ENCODE results near the gene STEAP1.
A peak's percentile ranks its signal among the peaks of the same experiment; 100 is the strongest.
"Not testable (repeated sequence)": the region's sequence is repeated elsewhere in the genome, so short reads cannot be mapped to it uniquely, and the experiment has no call there.

The STEAP1 gene

DNA sequence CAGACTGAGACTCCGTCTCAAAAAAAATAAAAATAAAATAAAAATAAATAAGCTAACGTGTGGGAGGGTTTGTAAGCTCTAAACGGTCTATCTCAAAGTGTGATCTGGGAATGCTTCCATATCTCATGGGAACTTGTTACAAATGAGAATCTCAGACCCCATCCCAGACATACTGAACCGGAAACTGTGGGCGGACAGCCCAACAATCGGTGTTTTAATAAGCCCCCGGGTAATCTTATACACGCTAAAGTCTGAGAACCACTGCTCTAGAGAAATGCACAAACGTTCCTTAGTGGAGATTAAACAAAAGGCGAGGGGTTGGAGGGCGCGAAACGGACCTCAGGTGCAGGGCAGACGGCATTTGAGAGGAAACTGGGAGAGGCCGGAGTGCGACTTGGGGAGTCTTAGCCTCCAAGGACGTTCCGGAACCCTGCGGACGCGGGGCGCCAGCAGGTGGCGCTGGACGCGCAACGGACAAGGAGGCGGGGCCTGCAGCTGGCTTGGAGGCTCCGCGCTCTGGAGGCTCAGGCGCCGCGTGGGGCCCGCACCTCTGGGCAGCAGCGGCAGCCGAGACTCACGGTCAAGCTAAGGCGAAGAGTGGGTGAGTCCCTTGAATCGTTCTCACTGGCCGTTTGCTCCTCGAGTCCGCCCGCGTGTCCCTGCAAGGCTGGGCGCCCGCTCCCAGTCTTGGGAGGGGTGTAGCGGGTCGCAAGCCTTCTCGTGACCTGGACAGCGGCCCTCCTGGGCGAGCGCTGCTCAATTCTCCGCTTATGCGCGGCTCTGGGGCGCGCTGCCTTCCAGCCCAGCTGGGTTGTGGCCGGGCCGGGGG is at the start of gene STEAP1:
TSS of gene STEAP1 (plus strand) at position 527 of the 829 bp plus-strand sequence. CDS start 5,320 bp downstream, outside the sequence.
- peak; percentile 87 for DNase-seq

DNA sequence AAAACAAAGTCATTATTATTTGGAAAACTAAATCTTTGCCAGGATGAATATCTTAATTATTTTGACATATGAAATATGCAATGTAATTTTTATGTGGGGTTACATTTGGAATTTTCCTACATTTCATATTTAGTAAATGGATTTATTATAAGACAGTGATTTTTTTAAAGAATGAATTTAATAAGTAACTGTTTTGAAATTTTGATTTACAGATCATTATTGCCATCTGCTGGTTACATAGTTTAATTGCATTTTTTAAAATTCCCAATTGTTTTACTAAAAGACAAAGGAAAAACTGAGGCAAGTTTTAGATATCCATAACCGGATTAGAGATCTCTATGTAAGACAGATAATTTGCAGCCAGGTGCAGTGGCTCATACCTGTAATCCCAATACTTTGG is 39.3 kb upstream of the STEAP1 start:
- not testable (repeated sequence) for DNase-seq

DNA sequence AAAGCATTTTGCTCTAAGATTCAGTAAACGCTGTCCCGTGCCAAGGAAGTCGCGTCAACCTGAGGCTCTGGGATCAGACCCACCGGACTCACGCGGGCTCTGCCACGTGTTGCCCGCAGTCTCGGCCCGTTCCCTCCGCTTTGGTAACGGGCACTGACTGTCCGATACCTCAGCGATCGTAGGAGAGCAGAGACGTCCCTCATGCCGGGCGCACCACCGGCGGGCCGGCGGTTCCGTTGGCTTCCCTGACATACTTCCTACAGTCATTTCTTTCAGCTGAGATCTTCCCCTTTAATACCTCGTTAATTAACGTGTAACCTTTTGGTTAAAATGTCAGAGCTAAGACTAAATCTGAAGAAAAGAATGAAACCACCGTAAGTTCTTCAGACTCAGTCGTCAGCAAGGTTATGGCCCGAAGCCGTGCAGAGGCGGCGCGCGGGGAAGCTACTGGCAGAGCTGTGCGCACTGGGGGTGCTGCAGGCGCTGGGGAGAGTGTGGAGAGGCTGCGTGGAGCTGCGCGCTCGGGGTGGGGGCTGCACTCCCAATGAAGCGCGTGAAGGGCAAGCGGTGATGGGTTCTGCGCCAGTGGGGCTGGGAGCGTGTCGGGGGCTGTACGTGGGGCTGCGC is 35.6 kb upstream of the STEAP1 start:
- peak; percentile 3 for DNase-seq

DNA sequence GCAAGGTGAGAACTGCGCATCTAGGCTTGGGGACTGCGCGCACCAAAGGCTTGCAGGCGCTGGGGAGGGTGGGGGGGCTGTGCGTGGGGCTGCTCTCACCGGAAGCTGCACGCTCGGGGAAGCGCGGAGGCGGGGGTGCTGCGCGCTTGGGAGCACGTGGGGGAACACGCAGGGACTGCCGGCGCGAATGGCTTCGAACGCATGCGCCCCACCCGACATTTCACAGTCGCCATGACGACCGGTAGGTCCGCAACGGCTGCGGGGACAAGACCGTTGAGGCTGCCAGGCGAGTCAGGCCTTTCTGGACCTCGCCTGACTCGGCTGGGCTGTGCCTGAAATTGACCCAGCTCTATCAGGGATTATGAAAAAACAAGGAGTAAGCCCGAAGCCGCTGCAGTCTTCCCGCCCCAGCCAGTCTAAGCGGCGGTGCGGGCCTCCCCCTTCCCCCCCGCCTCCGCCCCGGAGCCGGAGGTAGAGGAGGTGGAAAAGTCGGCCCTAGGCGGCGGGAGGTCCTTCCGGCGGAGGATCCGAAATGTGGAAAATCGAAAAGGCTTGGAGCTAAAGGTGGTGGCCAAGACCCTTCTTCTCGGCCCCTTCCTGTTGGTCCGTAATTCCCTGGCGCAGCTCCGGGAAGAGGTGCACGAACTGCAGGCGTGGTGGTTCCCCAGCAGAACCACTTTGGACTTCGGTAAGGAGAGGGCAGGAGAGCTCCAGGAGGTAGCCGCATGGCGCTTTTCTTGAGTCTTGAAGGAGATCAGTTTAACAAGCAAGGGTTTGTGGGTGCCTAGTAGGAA is 34.9 kb upstream of the STEAP1 start:
- no peak for DNase-seq

DNA sequence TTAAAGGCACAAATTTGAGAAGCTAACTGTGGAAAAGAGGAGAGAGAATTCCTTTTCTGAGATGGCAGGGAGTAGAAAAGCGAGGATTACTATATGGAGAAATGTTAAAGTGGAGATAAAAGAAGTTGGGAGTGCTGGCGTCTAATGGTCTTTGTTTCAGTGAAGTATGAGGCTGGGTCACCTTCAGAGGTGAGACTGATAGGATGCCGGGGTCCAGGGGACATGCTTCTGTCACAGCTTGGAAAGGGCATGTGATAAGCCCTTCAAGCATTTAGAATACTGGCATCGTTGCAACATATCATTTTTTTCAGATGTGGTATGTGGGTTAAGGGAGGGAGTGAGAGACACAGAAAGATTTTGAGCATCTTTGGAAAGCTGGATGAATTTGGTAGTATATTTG is 34.1 kb upstream of the STEAP1 start:
- not testable (repeated sequence) for DNase-seq

DNA sequence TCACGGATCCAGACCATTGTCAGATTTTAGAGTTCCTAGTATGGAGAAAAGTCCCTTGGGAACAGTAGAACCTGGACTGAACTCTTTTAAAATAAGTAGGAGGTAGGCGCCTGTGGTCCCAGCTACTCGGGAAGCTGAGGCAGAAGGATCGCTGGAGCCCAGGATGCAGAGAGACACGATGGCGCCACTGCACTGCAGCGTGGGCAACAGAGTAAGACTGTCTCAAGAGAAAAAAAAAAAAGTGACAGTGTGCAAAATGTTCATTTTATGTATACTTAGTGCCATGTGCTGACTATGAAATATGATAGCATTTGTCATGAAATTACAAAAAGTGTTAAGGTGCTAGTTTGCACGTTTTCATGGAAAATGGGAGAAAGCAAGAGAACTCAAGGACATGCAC is 22.5 kb upstream of the STEAP1 start:
- DNase-seq: not testable (repeated sequence)

DNA sequence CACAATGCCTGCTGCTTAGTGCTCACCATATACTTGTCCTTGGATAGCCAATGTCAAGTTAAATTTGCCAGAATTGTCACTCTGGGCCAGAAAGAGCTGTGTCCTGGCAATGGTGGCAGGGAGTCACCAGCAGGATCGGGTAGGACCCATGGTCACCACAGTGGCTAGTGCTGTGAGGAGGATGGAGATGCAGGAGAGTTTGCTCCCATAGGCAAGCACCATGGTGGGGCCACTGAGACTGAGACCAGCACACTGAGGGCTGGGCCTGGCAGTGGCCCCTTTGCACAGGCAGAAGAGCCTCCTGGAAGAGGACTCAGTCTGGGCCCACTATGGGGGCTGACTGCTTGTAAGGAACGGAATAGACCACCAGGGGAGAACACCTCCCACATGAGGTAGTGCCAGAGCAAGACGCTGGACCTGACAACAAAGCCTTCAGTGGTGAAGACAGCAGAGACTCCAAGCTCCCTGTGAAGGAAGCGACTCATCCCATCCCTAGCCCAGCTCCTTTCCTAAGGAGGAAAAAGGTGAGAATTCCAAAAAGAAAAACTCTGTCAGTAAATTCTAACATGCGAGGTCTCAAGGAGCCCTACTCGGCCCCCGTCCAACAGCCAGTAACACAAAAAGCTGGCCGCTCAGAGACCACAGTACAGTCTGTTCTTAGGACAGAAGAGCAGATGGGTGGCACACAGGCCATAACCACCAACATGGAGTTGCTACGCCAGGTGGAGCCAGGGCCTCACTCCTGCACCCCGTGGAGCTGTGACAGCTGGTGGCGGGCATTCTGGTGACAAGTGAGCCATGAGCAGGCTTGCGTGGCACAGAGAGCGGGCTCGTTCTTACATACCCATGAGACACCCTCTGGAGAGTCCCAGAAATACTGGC is 6.9 kb upstream of the STEAP1 start:
- not testable (repeated sequence) for DNase-seq

DNA sequence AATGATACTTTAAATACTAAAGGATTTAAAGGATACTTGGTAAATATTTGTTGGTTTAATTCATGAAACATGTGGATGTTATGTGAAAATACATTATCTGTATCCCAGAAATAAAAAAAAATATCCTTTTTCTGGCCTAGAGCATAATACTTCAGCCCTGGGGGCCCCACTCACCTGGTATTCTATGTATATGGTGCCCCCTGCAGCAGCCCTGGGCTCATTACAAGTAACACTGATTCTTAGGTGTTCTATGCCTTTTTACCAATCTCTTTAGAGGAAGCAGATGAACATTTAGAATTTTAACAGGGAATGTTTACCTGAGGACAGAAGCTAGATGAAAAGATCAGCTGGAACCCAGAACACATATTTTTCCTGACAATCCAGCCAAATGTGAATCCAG is 4.8 kb upstream of the STEAP1 start:
- peak; percentile 30 for DNase-seq

DNA sequence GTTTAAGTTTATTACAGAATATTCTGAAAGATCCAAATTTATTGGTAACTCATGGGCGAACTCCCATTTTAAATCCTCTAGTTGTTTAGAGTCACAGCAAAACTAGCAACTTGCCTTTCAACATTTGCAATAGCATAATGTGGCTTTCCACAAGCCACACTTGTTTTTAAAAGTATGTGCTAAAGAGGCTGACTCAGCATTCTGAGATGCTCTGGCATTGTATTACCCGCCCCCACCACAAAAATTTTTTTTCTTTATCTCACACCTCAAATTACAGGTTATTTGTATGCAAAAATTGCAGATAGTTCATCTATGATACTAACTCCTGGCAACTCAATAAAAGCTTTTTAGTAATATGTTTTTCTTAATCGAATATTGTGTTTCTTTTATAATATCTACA is 2.4 kb upstream of the STEAP1 start:
- DNase-seq: not testable (repeated sequence)

DNA sequence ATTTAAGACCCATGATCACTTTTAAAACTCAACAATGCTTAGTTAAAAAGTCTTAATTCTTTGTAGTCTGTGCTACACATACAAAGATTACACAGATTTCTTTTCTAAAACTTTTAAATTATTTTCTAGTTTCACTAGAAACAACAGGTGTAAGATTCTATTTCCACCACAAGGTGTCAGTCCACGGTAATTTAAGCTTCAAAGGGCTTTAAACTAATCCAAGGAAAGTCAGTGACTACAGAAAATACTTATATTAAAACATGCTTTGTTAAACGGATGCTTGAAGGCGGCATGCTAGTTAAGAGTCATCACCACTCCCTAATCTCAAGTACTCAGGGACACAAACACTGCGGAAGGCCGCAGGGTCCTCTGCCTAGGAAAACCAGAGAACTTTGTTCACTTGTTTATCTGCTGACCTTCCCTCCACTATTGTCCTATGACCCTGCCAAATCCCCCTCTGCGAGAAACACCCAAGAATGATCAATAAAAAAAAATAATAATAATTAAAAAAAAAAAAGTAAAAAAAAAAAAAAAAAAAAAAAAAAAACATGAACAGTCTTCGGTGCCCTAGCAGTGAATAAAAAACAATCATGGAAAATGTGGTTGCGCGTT is 1.5 kb upstream of the STEAP1 start:
- DNase-seq: peak; percentile 72

DNA sequence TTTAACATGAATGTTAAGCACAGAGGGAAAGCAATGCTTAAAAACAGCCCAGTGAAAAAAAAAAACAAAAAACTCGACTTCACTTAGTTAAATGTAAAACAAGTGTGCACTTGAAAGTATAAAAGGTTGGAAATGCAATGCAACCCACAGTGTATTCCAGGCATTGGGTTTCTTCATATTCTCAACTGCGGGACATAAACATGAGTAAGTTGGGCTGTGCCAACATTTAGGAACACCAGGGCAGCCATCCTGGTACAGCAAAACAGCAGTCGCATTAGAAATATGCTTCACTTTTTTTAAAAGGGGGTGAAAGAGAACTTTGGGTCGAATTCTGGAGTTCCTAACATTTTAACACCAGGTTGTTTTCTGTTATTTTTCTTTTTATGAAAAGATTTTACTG is 937 bp downstream of the STEAP1 start:
- no peak for DNase-seq

DNA sequence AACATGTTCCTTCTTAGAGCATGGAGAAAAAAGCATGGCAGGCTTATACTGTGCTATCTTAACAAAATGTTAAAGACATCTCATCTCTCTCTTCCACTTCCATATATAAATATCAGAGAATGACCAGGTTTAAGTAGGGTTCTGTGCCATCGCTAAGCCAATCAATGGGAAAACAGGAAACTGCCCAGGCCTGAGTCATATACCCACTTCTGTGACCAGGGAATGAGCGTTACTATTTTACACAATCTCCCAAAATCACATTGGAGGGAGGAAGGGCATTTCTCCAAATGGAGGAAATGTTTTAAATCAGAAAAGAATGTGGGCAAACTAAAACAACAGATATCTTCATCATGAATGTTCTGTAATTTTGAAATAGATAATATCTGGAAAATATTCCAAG is 3.1 kb downstream of the STEAP1 start:
- not testable (repeated sequence) for DNase-seq

DNA sequence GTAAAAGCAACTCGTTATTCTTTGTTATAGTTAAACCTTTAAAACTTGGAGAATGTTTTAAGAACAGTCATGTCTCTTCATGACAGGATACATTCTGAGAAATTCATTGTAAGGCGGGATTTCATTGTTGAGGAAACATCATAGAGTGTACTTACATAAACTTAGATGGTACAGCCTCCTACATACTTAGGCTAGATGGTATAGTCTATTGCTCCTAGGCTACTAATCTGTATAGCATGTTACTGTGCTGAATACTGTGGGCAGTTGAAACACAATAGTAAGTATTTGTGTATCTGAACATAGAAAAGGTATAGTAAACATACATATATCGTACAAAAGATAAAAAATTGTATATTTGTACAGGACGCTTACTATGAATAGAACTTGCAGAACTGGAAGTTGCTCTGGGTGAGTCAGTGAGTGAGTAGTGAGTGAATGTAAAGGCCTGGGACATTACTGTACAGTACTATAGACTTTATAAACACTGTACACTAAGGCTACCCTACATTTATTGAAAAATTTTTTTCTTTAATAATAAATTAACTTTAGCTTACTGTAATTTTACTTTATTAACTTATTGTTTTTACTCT is 3.6 kb downstream of the STEAP1 start:
- DNase-seq: not testable (repeated sequence)

DNA sequence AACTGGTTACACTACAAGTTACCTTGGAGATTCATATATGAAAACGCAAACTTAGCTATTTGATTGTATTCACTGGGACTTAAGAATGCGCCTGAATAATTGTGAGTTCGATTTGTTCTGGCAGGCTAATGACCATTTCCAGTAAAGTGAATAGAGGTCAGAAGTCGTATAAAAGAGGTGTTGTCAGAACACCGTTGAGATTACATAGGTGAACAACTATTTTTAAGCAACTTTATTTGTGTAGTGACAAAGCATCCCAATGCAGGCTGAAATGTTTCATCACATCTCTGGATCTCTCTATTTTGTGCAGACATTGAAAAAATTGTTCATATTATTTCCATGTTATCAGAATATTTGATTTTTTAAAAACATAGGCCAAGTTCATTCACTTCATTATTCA is 9.3 kb downstream of the STEAP1 start:
- no peak for DNase-seq

DNA sequence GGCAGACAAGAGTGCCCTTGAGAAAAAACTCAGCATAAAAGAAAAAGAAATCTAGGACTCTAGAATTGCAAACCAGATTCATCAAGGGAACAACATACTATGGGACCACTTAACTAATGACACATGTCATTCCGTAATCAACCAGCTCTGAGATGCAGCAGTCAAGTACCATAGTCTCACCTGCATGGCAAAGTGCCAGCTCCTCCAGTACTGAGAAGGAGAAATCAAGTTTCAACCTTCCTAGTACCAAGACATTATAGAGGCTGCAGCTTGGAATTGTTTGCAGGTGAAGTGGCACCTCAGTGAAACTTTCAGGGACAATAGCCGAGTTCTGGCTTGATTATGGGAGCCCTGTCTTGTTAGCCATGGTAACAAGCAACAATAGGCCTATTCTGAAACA is 11.5 kb downstream of the STEAP1 start:
- no peak for DNase-seq

DNA sequence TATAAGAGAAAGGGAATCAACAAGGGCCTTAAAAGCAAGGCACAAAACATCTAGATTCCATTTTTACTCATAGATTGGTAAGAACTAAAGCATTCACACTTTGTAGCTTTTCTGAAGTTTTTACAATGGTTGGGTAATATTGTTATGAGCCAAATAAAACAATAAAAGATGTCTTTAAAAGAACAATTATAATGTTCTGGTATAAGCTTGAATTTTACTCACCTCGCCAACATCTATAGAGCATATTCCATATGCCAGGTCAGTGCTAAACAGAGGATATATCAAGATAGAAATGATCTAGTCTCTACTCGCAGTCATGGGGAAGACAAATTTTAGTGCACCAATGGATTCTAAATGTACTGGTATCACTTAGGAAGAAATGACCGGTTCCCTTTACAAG is 11.9 kb downstream of the STEAP1 start:
- no peak for DNase-seq

DNA sequence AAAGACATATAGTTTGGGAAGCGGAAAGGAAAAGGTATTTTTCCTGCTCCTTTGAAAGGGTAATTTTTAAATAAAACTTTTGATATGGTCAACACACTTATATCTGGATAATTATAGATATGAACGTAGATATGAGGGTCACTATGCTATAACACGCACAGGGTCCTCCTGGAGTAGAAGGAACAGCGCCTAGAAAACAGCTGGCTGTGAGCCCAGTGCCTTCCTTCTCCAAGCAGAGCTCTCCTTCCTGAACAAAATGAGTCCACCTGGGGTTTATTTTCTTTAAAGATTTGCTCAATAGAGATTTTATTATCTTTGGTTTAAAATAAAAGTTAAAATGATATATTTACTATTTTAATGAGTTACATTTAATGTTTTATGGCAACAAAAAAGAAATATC is 13.1 kb downstream of the STEAP1 start:
- DNase-seq: no peak

DNA sequence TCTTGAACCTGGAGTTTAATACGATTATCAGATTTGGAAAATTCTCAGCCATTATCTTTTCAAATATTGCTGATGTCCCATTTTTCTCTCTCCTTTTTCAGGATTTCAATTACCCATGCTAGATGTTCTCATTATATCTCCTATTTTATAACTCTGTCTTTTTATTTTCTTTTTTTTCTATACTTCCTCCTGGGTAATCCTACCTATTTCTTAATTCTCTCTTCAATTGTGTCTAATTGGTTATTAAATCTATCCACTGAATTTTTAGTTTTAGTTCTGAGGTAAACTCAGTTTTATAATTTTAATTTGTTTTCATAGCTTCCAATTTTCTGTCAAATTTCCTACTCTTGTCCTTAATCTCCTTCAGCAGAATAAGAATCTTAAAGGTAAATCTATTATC is 15.6 kb downstream of the STEAP1 start:
- DNase-seq: no peak

DNA sequence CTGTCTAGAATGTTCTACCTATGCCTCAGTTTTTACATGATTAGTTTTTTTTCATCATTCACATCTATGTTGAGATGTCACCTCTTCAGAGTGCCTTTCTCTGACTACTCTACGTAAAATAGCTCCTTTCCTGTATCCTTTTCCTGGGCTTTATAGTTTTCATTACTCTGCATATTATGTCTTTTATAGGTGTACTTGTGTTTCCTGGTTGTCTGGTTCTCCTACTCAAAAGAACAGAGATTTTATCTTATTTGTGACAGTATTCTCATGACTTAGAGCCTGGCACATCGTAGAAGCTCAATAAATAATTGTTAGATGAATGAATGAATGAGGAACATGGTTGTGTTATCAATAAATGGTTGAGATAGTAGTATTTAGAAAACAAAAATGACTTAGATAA is 17.9 kb downstream of the STEAP1 start:
- no peak for DNase-seq

DNA sequence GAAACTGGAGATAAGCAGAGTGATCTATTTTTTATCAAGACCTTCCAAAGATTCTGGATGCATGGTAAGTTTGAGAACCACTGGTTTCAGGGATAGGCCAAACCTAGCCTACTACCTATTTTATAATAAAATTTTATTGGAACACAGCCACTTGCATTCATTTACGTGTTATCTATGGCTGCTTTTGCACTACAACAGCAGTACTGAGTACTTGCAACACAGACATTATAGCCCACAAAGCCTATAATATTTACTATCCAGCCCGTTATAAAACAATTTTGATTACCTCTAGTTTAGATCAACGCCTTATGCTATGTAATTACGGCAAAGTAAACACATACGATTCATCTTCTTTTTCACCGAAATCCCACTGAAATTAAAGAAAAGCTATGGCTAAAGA is 18.4 kb downstream of the STEAP1 start:
- no peak for DNase-seq

DNA sequence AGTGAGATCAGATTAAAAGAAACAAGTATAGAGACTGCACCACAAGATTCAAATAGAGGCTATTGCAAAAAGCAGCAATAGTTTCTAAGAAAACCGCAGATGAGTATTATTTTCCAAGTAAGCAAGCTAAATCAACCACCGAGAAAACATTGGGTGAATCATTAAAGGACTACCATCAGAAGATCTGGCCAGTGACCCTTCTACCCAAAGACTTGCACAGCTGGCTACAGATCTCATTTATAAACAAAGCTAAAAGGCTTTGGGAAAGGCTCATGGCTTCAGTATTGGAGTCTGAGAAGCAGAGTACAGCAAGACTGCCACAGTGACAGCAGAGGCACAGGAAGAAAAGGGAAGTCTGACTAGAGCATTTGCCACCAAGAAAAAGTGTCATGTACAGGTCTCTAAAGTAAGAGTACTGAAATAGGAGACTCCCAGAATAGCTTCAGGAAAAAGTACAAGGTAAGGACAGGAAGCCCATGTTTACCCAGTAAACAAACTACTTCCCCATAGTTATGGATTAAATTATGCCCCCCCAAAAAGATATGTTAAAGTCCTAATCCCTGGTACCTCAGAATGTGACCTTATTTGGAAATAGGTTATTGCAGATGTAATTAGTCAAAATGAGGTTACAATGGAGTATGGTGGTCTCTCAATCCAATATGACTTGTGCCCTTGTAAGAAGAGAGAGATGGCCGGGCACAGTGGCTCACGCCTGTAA is 19.0 kb downstream of the STEAP1 start:
- DNase-seq: no peak

Measured in hematopoietic multipotent progenitor cell treated with erythropoietin and hydrocortisone succinate and interleukin-3 and kit ligand, for 6 days (in vitro differentiated cells).